ENCODE data around the gene LRP1-AS.

Gene LRP1-AS

GRCh38 chr12:57180321-57180989, 33.0 kb upstream of the LRP1-AS start:
- DNase-seq (ENCODE audit: low spot score): no peak

GRCh38 chr12:57179331-57180086, 32.1 kb upstream of the LRP1-AS start:
- no peak for DNase-seq (ENCODE audit: low spot score)

- no peak for DNase-seq (ENCODE audit: low spot score)
Observed at GRCh38 chr12:57178213-57178612, 30.8 kb upstream of the LRP1-AS start.

GRCh38 chr12:57177354-57177753, 29.9 kb upstream of the LRP1-AS start:
- DNase-seq (ENCODE audit: low spot score): no peak

GRCh38 chr12:57176846-57177245, 29.4 kb upstream of the LRP1-AS start:
- no peak for DNase-seq (ENCODE audit: low spot score)

- DNase-seq (ENCODE audit: low spot score): no peak
Observed at GRCh38 chr12:57176139-57176477, 28.7 kb upstream of the LRP1-AS start.

GRCh38 chr12:57175428-57176138, 28.2 kb upstream of the LRP1-AS start:
- peak; percentile 63 for DNase-seq (ENCODE audit: low spot score)

- no peak for DNase-seq (ENCODE audit: low spot score)
Observed at GRCh38 chr12:57173683-57174082, 26.3 kb upstream of the LRP1-AS start.

- DNase-seq (ENCODE audit: low spot score): peak; percentile 50
Observed at GRCh38 chr12:57173089-57173488, 25.7 kb upstream of the LRP1-AS start.

- no peak for DNase-seq (ENCODE audit: low spot score)
Observed at GRCh38 chr12:57171668-57172067, 24.2 kb upstream of the LRP1-AS start.

- no peak for DNase-seq (ENCODE audit: low spot score)
Observed at GRCh38 chr12:57170927-57171326, 23.5 kb upstream of the LRP1-AS start.

GRCh38 chr12:57170408-57170807, 23.0 kb upstream of the LRP1-AS start:
- DNase-seq (ENCODE audit: low spot score): no peak

GRCh38 chr12:57169969-57170368, 22.6 kb upstream of the LRP1-AS start:
- DNase-seq (ENCODE audit: low spot score): no peak

GRCh38 chr12:57169046-57169795, 21.8 kb upstream of the LRP1-AS start:
- no peak for DNase-seq (ENCODE audit: low spot score)

GRCh38 chr12:57168058-57168457, 20.6 kb upstream of the LRP1-AS start:
- no peak for DNase-seq (ENCODE audit: low spot score)

GRCh38 chr12:57166971-57167371, 19.6 kb upstream of the LRP1-AS start:
- no peak for DNase-seq (ENCODE audit: low spot score)

- DNase-seq (ENCODE audit: low spot score): no peak
Observed at GRCh38 chr12:57165741-57166140, 18.3 kb upstream of the LRP1-AS start.

- DNase-seq (ENCODE audit: low spot score): no peak
Observed at GRCh38 chr12:57164966-57165625, 17.7 kb upstream of the LRP1-AS start.

GRCh38 chr12:57164454-57164853, 17.0 kb upstream of the LRP1-AS start:
- DNase-seq (ENCODE audit: low spot score): no peak

GRCh38 chr12:57162553-57163125, 15.2 kb upstream of the LRP1-AS start:
- DNase-seq (ENCODE audit: low spot score): no peak

GRCh38 chr12:57161491-57161890, 14.1 kb upstream of the LRP1-AS start:
- DNase-seq (ENCODE audit: low spot score): no peak
